T-cell (primary cell): Measurements from ENCODE around the gene FRYL. TPM values are rescaled to one million over a fixed set of nuclear protein-coding genes. Genes with fewer than 3 reads are reported as not detected.

ENCODE experiments used
- ATAC-seq, 4 experiments: fragments of 200-7000 bp in 3 of 4; fragments of 150-1000 bp in 1 of 4; cut with Tn5 transposase; replicated peaks in 1 of 4; 1 replicate in 3 of 4; 2 replicates in 1 of 4; pipeline ENCODE4 v1.10.0; 2021; ENCODE audit warnings: moderate library complexity in 3 of 4, mild to moderate bottlenecking in 2 of 4, moderate number of reproducible peaks in 1 of 4
- CTCF ChIA-PET, 2 donors: fragments of 300-600 bp; sonication (Branson Sonifier 250); formaldehyde crosslinking; loops; one replicate each; lab custom pipeline; 2022; ENCODE audit warnings: antibody characterized with exemption in 2 of 2; lab: Charles Lee
- POLR2A ChIA-PET, 2 donors: fragments of 300-600 bp; sonication (Branson Sonifier 250); formaldehyde crosslinking; loops; one replicate each; lab custom pipeline; 2022; ENCODE audit warnings: antibody characterized with exemption in 2 of 2; lab: Charles Lee
- DNase-seq, 35 experiments: peaks; one replicate each; pipeline versions ENCODE4 v3.0.0 to v3.0.0-alpha.2; 2013 to 2023
- H3K27ac ChIP-seq: one replicate; pipeline ENCODE4 v1.5.1; 2013; ENCODE audit warnings: low read length
- H3K27me3 ChIP-seq, 2 experiments: replicated peaks in 1 of 2; 1 replicate in 1 of 2; 2 replicates in 1 of 2; pipeline versions ENCODE4 v1.6.1 to v1.7.0; 2013; ENCODE audit warnings: low read length in 1 of 2, mixed read lengths in 1 of 2; ENCODE audit not compliant: control insufficient read depth in 2 of 2, insufficient read depth in 2 of 2; ENCODE audit errors: extremely low read depth in 1 of 2
- H3K36me3 ChIP-seq, 2 donors: 1 replicate in 1 of 2; 2 replicates in 1 of 2; pipeline versions ENCODE4 v1.6.1 to v1.7.0; 2013; ENCODE audit warnings: low read length in 1 of 2; ENCODE audit not compliant: control insufficient read depth in 2 of 2, insufficient read depth in 1 of 2; ENCODE audit errors: extremely low read depth in 1 of 2
- H3K4me1 ChIP-seq, 2 experiments: 1 replicate in 1 of 2; 2 replicates in 1 of 2; pipeline versions ENCODE4 v1.6.1 to v1.7.0; 2013; ENCODE audit warnings: low read length in 2 of 2, mixed read lengths in 1 of 2; ENCODE audit not compliant: insufficient read depth in 2 of 2, control insufficient read depth in 1 of 2; ENCODE audit errors: extremely low read depth in 1 of 2
- H3K4me3 ChIP-seq, 2 donors: 1 replicate in 1 of 2; 2 replicates in 1 of 2; pipeline versions ENCODE4 v1.5.1 to v1.7.0; 2013; ENCODE audit warnings: mild to moderate bottlenecking in 2 of 2, low read length in 1 of 2, moderate library complexity in 1 of 2; ENCODE audit not compliant: control insufficient read depth in 1 of 2; ENCODE audit errors: extremely low read depth in 1 of 2
- H3K9me3 ChIP-seq: 2 replicates; pipeline ENCODE4 v1.7.0; 2013
- H3K27ac Mint-ChIP-seq, 2 donors: one replicate each; pipeline ENCODE4 v1.8.0; 2020 to 2021; ENCODE audit warnings: mild to moderate bottlenecking in 2 of 2, mixed read lengths in 2 of 2
- H3K27me3 Mint-ChIP-seq, 2 donors: one replicate each; pipeline ENCODE4 v1.8.0; 2021 to 2022; ENCODE audit warnings: mixed read lengths in 2 of 2
- H3K36me3 Mint-ChIP-seq: one replicate; pipeline ENCODE4 v1.8.0; 2021; ENCODE audit warnings: mixed read lengths
- H3K4me1 Mint-ChIP-seq, 3 donors: one replicate each; pipeline ENCODE4 v1.8.0; 2020 to 2022; ENCODE audit warnings: mixed read lengths in 3 of 3, mild to moderate bottlenecking in 1 of 3
- H3K4me3 Mint-ChIP-seq, 3 donors: one replicate each; pipeline ENCODE4 v1.8.0; 2020 to 2022; ENCODE audit warnings: mild to moderate bottlenecking in 3 of 3, mixed read lengths in 3 of 3, moderate library complexity in 3 of 3
- H3K9me3 Mint-ChIP-seq, 3 donors: one replicate each; pipeline ENCODE4 v1.8.0; 2020 to 2022; ENCODE audit warnings: mixed read lengths in 3 of 3
- WGBS: methylation state at CpG from one replicate; pipeline ENCODE4 v1.1.5; 2013; ENCODE audit warnings: missing lambda C conversion rate; ENCODE audit not compliant: insufficient coverage; 5-methylcytosine and 5-hydroxymethylcytosine counted together
- total RNA-seq, 35 experiments: library from RNA in 6 of 35; stranded (reverse) in 6 of 35; fragments of 120-200 nt in 1 of 35; gene quantifications; one replicate each; pipeline versions ENCODE4 v1.2.1 to v1.2.4 and lab custom pipeline; 2013 to 2026

The FRYL gene
- total RNA-seq, 5 donors from 2014 or later (not counting 1 experiment from before 2014, with no cell fraction given) = 86.3 to 143 (median 111) TPM

- H3K27me3 ChIP-seq = no peaks in the 10 kb centered on the region
- CTCF ChIA-PET = interaction anchor here (1.1 to 3.4 kb wide), 3 partner anchors 102 to 104 kb away, joined by 3 to 26 read pairs (median 5); no protein-coding TSS in a partner anchor
- peaks cover 23% of the 10 kb centered on the region for H3K36me3 Mint-ChIP-seq
- no peaks in the 10 kb centered on the region for H3K27me3 Mint-ChIP-seq
- POLR2A ChIA-PET = no interaction called here
- peaks cover 34 to 41% (median 38%) of the 10 kb centered on the region in 3 donors for H3K4me1 Mint-ChIP-seq
- ATAC-seq (no peak), DNase-seq (no peak)
- H3K4me3 ChIP-seq = no peak overlapping the region
- H3K27ac ChIP-seq = no peak overlapping the region
- no peaks in the 10 kb centered on the region for H3K9me3 ChIP-seq
- H3K27ac Mint-ChIP-seq = no peak overlapping the region
- H3K4me3 Mint-ChIP-seq = no peak overlapping the region
- peaks cover 0 to 4% of the 10 kb centered on the region in 2 experiments for H3K4me1 ChIP-seq
- WGBS = 87% methylated on average over 6 of the region's 12 CpGs
- H3K9me3 Mint-ChIP-seq = no peaks in the 10 kb centered on the region
- H3K36me3 ChIP-seq = no peaks in the 10 kb centered on the region
These were observed 99.1 kb downstream of the FRYL start for GRCh38 chr4:48680848-48681568.

- Histone ChIP-seq H3K27me3 (no peaks in the 10 kb centered on the region), H3K36me3 (no peaks in the 10 kb centered on the region), H3K4me1 (peaks cover 1 to 2% of the 10 kb centered on the region in 2 experiments), H3K9me3 (no peaks in the 10 kb centered on the region), H3K4me3 (no peak overlapping the region), H3K27ac (no peak overlapping the region)
- Mint-ChIP-seq H3K27me3 (no peaks in the 10 kb centered on the region), H3K4me3 (no peak overlapping the region), H3K4me1 (peaks cover 27 to 29% (median 29%) of the 10 kb centered on the region in 3 donors), H3K9me3 (peaks cover 4 to 5% (median 4%) of the 10 kb centered on the region in 3 donors), H3K36me3 (peaks cover 21% of the 10 kb centered on the region), H3K27ac (no peak overlapping the region)
- no peak for ATAC-seq
- WGBS = no CpG with 5 or more reads among the region's 3 CpGs
- ChIA-PET POLR2A (no interaction called here), CTCF (interaction anchor here in 1 of 2 donors (0.6 kb wide), 1 partner anchor 227 kb away, joined by 3 read pairs; no protein-coding TSS in a partner anchor)
- no peak for DNase-seq
These were observed 106.5 kb downstream of the FRYL start for GRCh38 chr4:48673537-48673936.

DNA sequence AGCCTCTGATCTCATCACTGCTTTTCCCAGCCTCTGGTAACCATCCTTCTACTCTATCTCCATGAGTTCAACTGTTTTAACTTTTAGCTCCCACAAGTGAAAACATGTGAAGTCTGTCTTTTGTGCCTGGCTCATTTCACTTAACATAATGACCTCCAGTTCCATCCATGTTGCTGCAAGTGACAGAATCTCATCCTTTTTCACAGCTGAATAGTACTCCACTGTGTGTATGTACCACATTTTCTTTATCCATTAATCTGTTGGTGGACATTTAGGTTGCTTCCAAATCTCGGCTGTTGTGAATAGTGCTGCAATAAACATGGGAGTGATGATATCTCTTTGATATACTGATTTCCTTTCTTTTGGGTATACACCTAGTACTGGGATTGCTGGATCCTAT lies 109.5 kb downstream of the FRYL start:
- no peak overlapping the region for H3K4me3 ChIP-seq
- H3K27ac Mint-ChIP-seq = no peak overlapping the region
- H3K4me1 ChIP-seq = peaks cover 3 to 13% of the 10 kb centered on the region in 2 experiments
- ATAC-seq (no peak), DNase-seq (no peak)
- H3K4me3 Mint-ChIP-seq = no peak overlapping the region
- no peak overlapping the region for H3K27ac ChIP-seq
- no peaks in the 10 kb centered on the region for H3K36me3 ChIP-seq
- peaks cover 45 to 53% (median 47%) of the 10 kb centered on the region in 3 donors for H3K4me1 Mint-ChIP-seq
- H3K27me3 ChIP-seq = no peaks in the 10 kb centered on the region
- H3K9me3 ChIP-seq = no peaks in the 10 kb centered on the region
- H3K27me3 Mint-ChIP-seq = no peaks in the 10 kb centered on the region
- no CpG with 5 or more reads among the region's 1 CpG for WGBS
- H3K36me3 Mint-ChIP-seq = peaks cover 10% of the 10 kb centered on the region
- H3K9me3 Mint-ChIP-seq = peaks cover 4 to 5% (median 4%) of the 10 kb centered on the region in 3 donors
- POLR2A ChIA-PET = no interaction called here
- CTCF ChIA-PET = no interaction called here

DNA sequence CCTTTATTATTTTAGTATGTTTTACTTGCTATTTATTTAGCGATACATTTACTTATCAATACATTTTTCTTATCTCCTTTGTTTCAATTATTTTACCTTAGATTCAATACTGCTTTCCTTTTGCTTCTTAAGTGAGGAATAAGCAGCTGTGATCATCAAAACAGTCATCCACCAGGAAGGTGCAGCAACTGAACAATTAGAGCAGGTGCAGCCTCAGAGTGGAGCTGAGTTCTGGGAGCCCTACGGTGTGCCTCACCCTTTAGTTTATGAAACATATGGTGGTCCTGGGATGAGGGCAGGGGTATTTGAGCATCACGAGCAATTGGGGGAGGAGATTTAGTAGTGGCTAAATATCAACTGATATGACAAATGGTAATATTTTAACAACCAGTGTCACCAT lies 111.0 kb downstream of the FRYL start:
- no CpG with 5 or more reads among the region's 3 CpGs for WGBS
- ChIA-PET CTCF (no interaction called here), POLR2A (no interaction called here)
- Histone ChIP-seq H3K4me3 (no peak overlapping the region), H3K36me3 (no peaks in the 10 kb centered on the region), H3K27ac (no peak overlapping the region), H3K27me3 (no peaks in the 10 kb centered on the region), H3K4me1 (peaks cover 3 to 13% of the 10 kb centered on the region in 2 experiments), H3K9me3 (no peaks in the 10 kb centered on the region)
- ATAC-seq (no peak), DNase-seq (no peak)
- Mint-ChIP-seq H3K9me3 (peaks cover 4 to 5% (median 4%) of the 10 kb centered on the region in 3 donors), H3K4me1 (peaks cover 43 to 61% (median 52%) of the 10 kb centered on the region in 3 donors), H3K36me3 (peaks cover 10% of the 10 kb centered on the region), H3K4me3 (no peak overlapping the region), H3K27ac (peak overlapping the region; percentile 3 to 38), H3K27me3 (no peaks in the 10 kb centered on the region)

GRCh38 chr4:48668254-48669017 lies 111.6 kb downstream of the FRYL start:
- Histone ChIP-seq H3K36me3 (no peaks in the 10 kb centered on the region), H3K9me3 (no peaks in the 10 kb centered on the region), H3K4me3 (no peak overlapping the region), H3K4me1 (peaks cover 3 to 13% of the 10 kb centered on the region in 2 experiments), H3K27ac (no peak overlapping the region), H3K27me3 (no peaks in the 10 kb centered on the region)
- peak overlapping the region in 1 of 2 donors; percentile 39 for H3K27ac Mint-ChIP-seq
- no peak overlapping the region for H3K4me3 Mint-ChIP-seq
- WGBS = 100% methylated on average over 1 of the region's 4 CpGs
- H3K9me3 Mint-ChIP-seq = peaks cover 4 to 5% (median 4%) of the 10 kb centered on the region in 3 donors
- ATAC-seq (no peak), DNase-seq (no peak)
- POLR2A ChIA-PET = interaction anchor here in 1 of 2 donors (0.7 kb wide), 2 partner anchors 182 to 369 kb away, joined by 3 to 8 read pairs; no protein-coding TSS in a partner anchor
- CTCF ChIA-PET = no interaction called here
- no peaks in the 10 kb centered on the region for H3K27me3 Mint-ChIP-seq
- H3K36me3 Mint-ChIP-seq = peaks cover 16% of the 10 kb centered on the region
- peaks cover 41 to 61% (median 51%) of the 10 kb centered on the region in 3 donors for H3K4me1 Mint-ChIP-seq

DNA sequence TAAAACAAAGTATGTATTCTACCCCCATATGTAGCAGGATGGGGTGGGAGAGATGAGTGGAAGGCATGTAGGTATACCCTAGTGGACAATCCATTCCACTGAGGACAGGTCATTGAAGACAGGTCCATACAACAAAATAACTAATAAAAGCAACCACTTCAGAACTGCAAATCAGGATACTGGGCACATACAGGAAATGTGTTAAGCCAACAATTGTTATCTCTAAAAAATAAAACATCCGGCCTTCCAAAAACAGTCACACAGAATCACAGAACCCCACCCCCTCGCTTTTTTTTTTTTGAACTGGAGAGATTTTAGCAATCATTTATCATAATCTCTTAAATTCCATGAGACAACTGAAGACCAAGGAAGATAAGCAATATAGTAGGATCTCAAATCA lies 112.9 kb downstream of the FRYL start:
- no peak overlapping the region for H3K27ac ChIP-seq
- no CpG with 5 or more reads among the region's 2 CpGs for WGBS
- Mint-ChIP-seq H3K9me3 (peaks cover 4 to 5% (median 4%) of the 10 kb centered on the region in 3 donors), H3K4me1 (peaks cover 33 to 53% (median 42%) of the 10 kb centered on the region in 3 donors), H3K27me3 (no peaks in the 10 kb centered on the region), H3K4me3 (peak overlapping the region in 1 of 3 donors; percentile 28), H3K36me3 (peaks cover 19% of the 10 kb centered on the region), H3K27ac (peak overlapping the region; percentile 55 to 83)
- H3K9me3 ChIP-seq = no peaks in the 10 kb centered on the region
- H3K4me1 ChIP-seq = peaks cover 3 to 13% of the 10 kb centered on the region in 2 experiments
- H3K4me3 ChIP-seq = no peak overlapping the region
- CTCF ChIA-PET = interaction anchor here in 1 of 2 donors (0.6 kb wide), 1 partner anchor 382 kb away, joined by 3 read pairs; no protein-coding TSS in a partner anchor
- DNase-seq (no peak), ATAC-seq (peak in 1 of 4 experiments; percentile 19)
- POLR2A ChIA-PET = no interaction called here
- no peaks in the 10 kb centered on the region for H3K27me3 ChIP-seq
- no peaks in the 10 kb centered on the region for H3K36me3 ChIP-seq
